ENCODE results near the gene CFAP46. TPM values are rescaled to one million over a fixed set of nuclear protein-coding genes. Genes with fewer than 3 reads are reported as not detected.
"Not testable (repeated sequence)": the region's sequence is repeated elsewhere in the genome, so short reads cannot be mapped to it uniquely, and the experiment has no call there.

CFAP46 gene
- total and polyA plus RNA-seq, 4 donors = 3.1 to 18.8 (median 7.1) TPM

- Histone ChIP-seq H3K36me3 (ENCODE audit: control insufficient read depth in 4 of 4, insufficient read depth in 4 of 4, low read length in 4 of 4) (no peaks in the 10 kb centered on the region), H3K4me1 (ENCODE audit: control insufficient read depth in 5 of 5, insufficient read depth in 5 of 5, low read length in 5 of 5) (no peaks in the 10 kb centered on the region), H3K9ac (ENCODE audit: insufficient read depth in 1 of 2, low read length in 2 of 2) (no peak overlapping the region), H3K4me3 (no peak overlapping the region), H3K9me3 (ENCODE audit: control insufficient read depth in 4 of 4, insufficient read depth in 3 of 4, low read length in 3 of 4) (no peaks in the 10 kb centered on the region), H3K27me3 (ENCODE audit: control insufficient read depth in 3 of 3, insufficient read depth in 3 of 3, low read length in 2 of 3) (no peaks in the 10 kb centered on the region), H3K27ac (ENCODE audit: low read depth in 1 of 2, low read length in 1 of 2) (no peak overlapping the region)
- no peak for TF ChIP-seq CTCF (IDR thresholded peaks at IDR 0.05; ENCODE audit: control extremely low read depth, extremely low read depth)
- WGBS, 2 donors = 88 to 93% methylated on average over 23 to 24 of the region's 24 CpGs
- DNase-seq (no peak), ATAC-seq (ENCODE audit: insufficient read depth, low FRiP score) (no peak)
Measured at GRCh38 chr10:132925071-132925561, 17.3 kb downstream of the CFAP46 start.

- ATAC-seq (ENCODE audit: insufficient read depth, low FRiP score) = no peak
- WGBS, 2 donors = 92 to 94% methylated on average over 42 of the region's 42 CpGs
Measured at GRCh38 chr10:132924046-132924952, 18.1 kb downstream of the CFAP46 start.

DNA sequence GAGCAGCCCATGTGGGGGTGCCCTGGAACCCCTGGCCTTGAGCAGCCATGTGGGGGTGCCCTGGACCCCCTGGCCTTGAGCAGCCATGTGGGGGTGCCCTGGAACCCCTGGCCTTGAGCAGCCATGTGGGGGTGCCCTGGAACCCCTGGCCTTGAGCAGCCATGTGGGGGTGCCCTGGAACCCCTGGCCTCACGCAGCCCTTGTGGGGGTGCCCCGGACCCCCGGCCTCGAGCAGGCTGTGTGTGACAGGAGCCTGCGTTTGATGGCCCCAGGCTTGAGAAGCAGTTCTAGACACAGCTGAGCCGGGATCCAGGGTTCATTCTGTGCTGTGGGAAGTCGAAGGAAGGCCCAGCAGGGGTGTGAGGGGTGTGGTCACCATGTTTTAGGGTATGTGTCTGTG lies 19.0 kb downstream of the CFAP46 start:
- not testable (repeated sequence) for H3K4me3 ChIP-seq; H3K27ac ChIP-seq (ENCODE audit: low read depth in 1 of 2, low read length in 1 of 2); H3K4me1 ChIP-seq (ENCODE audit: control insufficient read depth in 5 of 5, insufficient read depth in 5 of 5, low read length in 5 of 5); DNase-seq; ATAC-seq (ENCODE audit: insufficient read depth, low FRiP score); H3K9ac ChIP-seq (ENCODE audit: insufficient read depth in 1 of 2, low read length in 2 of 2); H3K36me3 ChIP-seq (ENCODE audit: control insufficient read depth in 4 of 4, insufficient read depth in 4 of 4, low read length in 4 of 4); H3K27me3 ChIP-seq (ENCODE audit: control insufficient read depth in 3 of 3, insufficient read depth in 3 of 3, low read length in 2 of 3); H3K9me3 ChIP-seq (ENCODE audit: control insufficient read depth in 4 of 4, insufficient read depth in 3 of 4, low read length in 3 of 4)
- 81 to 91% methylated on average over 7 of the region's 7 CpGs for WGBS, 2 donors

More at GRCh38 chr10:132924046-132924952, 18.1 kb downstream of the CFAP46 start:
- Histone ChIP-seq H3K4me1 (ENCODE audit: control insufficient read depth in 5 of 5, insufficient read depth in 5 of 5, low read length in 5 of 5) (no peaks in the 10 kb centered on the region), H3K27ac (ENCODE audit: low read depth in 1 of 2, low read length in 1 of 2) (no peak overlapping the region), H3K4me3 (no peak overlapping the region), H3K9ac (ENCODE audit: insufficient read depth in 1 of 2, low read length in 2 of 2) (no peak overlapping the region), H3K36me3 (ENCODE audit: control insufficient read depth in 4 of 4, insufficient read depth in 4 of 4, low read length in 4 of 4) (no peaks in the 10 kb centered on the region), H3K9me3 (ENCODE audit: control insufficient read depth in 4 of 4, insufficient read depth in 3 of 4, low read length in 3 of 4) (no peaks in the 10 kb centered on the region), H3K27me3 (ENCODE audit: control insufficient read depth in 3 of 3, insufficient read depth in 3 of 3, low read length in 2 of 3) (no peaks in the 10 kb centered on the region)
- TF ChIP-seq CTCF (IDR thresholded peaks at IDR 0.05; ENCODE audit: control extremely low read depth, extremely low read depth) = no peak
- no peak for DNase-seq

DNA sequence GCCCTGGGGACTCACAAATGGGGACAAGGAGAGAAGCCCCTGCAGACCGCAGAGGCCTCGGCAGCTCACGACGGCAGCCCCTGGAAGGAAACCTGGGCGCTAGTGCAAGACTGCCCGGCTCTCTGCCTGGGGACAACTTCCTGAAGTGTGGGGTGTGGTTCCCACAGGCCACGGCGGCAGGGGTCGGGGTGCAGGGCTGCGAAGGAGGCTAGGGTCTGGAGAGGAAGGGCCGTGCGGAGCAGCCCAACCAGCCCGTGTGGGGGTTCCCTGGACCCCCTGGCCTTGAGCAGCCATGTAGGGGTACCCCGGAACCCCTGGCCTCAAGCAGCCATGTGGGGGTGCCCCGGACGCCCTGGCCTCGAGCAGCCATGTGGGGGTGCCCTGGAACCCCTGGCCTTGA lies 19.5 kb downstream of the CFAP46 start:
- no peak for TF ChIP-seq CTCF (IDR thresholded peaks at IDR 0.05; ENCODE audit: control extremely low read depth, extremely low read depth)
- no peak for DNase-seq
- Histone ChIP-seq H3K9ac (ENCODE audit: insufficient read depth in 1 of 2, low read length in 2 of 2) (no peak overlapping the region), H3K27ac (ENCODE audit: low read depth in 1 of 2, low read length in 1 of 2) (no peak overlapping the region), H3K9me3 (ENCODE audit: control insufficient read depth in 4 of 4, insufficient read depth in 3 of 4, low read length in 3 of 4) (no peaks in the 10 kb centered on the region), H3K4me1 (ENCODE audit: control insufficient read depth in 5 of 5, insufficient read depth in 5 of 5, low read length in 5 of 5) (no peaks in the 10 kb centered on the region), H3K27me3 (ENCODE audit: control insufficient read depth in 3 of 3, insufficient read depth in 3 of 3, low read length in 2 of 3) (no peaks in the 10 kb centered on the region), H3K36me3 (ENCODE audit: control insufficient read depth in 4 of 4, insufficient read depth in 4 of 4, low read length in 4 of 4) (no peaks in the 10 kb centered on the region), H3K4me3 (no peak overlapping the region)
- 51 to 65% methylated on average over 17 of the region's 17 CpGs for WGBS, 2 donors
- ATAC-seq (ENCODE audit: insufficient read depth, low FRiP score) = no peak

Measured in lung (tissue), 12 donors.